ENCODE results near the gene KIF23.

KIF23 gene

GRCh38 chr15:69414701-69415167 lies 585 bp downstream of the KIF23 start:
- Histone ChIP-seq H3K9me3 (replicated peaks; ENCODE audit: insufficient read depth, low read length) (no peaks in the 10 kb centered on the region), H3K79me2 (ENCODE audit: low read length) (peaks cover 51% of the 10 kb centered on the region), H4K20me1 (ENCODE audit: insufficient read depth, low read length) (no peaks in the 10 kb centered on the region), H3K36me3 (replicated peaks; ENCODE audit: insufficient read depth, low read length) (no peaks in the 10 kb centered on the region; the same call in none of the 2 replicates), H3K4me2 (ENCODE audit: low read depth, low read length) (peak overlapping the region; percentile 84), H3K27me3 (replicated peaks; ENCODE audit: insufficient read depth, low read length) (no peaks in the 10 kb centered on the region), H3K27ac (ENCODE audit: low read length) (peak overlapping the region; percentile 62; the same call in 1 of the 2 replicates), H2AFZ (ENCODE audit: low read length) (peak overlapping the region; percentile 87), H3F3A (ENCODE audit: insufficient read depth, low read length) (peaks cover 7% of the 10 kb centered on the region; the same call in 1 of the 2 replicates), H3K4me1 (ENCODE audit: low read length) (peaks cover 4% of the 10 kb centered on the region; the same call in 1 of the 2 replicates), H3K4me3 (ENCODE audit: low read length) (peak overlapping the region; percentile 91), H3K9ac (ENCODE audit: low read length) (peak overlapping the region; percentile 81), H3K9me2 (replicated peaks; ENCODE audit: insufficient read depth, low read length) (no peaks in the 10 kb centered on the region)
- TF ChIP-seq CTCF (IDR thresholded peaks at IDR 0.05; ENCODE audit: low read length): no peak
- no peak for TF ChIP-seq EZH2 (optimal IDR thresholded peaks at IDR 0.05; ENCODE audit: low read depth, low read length)
- no peak for TF ChIP-seq EZH2phosphoT487 (IDR thresholded peaks at IDR 0.05; ENCODE audit: low read length)
- DNase-seq: peak; percentile 66

- TF ChIP-seq CTCF (IDR thresholded peaks at IDR 0.05; ENCODE audit: low read length) (no peak), EZH2phosphoT487 (IDR thresholded peaks at IDR 0.05; ENCODE audit: low read length) (no peak), EZH2 (optimal IDR thresholded peaks at IDR 0.05; ENCODE audit: low read depth, low read length) (no peak)
- Histone ChIP-seq H3K9me3 (replicated peaks; ENCODE audit: insufficient read depth, low read length) (no peaks in the 10 kb centered on the region), H3K9ac (ENCODE audit: low read length) (peak overlapping the region; percentile 81; the same call in 1 of the 2 replicates), H3K27me3 (replicated peaks; ENCODE audit: insufficient read depth, low read length) (no peaks in the 10 kb centered on the region), H3K4me3 (ENCODE audit: low read length) (peak overlapping the region; percentile 91), H3K79me2 (ENCODE audit: low read length) (peaks cover 57% of the 10 kb centered on the region), H4K20me1 (ENCODE audit: insufficient read depth, low read length) (no peaks in the 10 kb centered on the region), H3K36me3 (replicated peaks; ENCODE audit: insufficient read depth, low read length) (no peaks in the 10 kb centered on the region; the same call in none of the 2 replicates), H3K27ac (ENCODE audit: low read length) (no peak overlapping the region), H3K4me1 (ENCODE audit: low read length) (peaks cover 4% of the 10 kb centered on the region; the same call in 1 of the 2 replicates), H3K4me2 (ENCODE audit: low read depth, low read length) (peak overlapping the region; percentile 84), H2AFZ (ENCODE audit: low read length) (no peak overlapping the region), H3K9me2 (replicated peaks; ENCODE audit: insufficient read depth, low read length) (no peaks in the 10 kb centered on the region), H3F3A (ENCODE audit: insufficient read depth, low read length) (peaks cover 7% of the 10 kb centered on the region; the same call in 1 of the 2 replicates)
- no peak for DNase-seq
Observed at GRCh38 chr15:69415381-69415780, 1.2 kb downstream of the KIF23 start.

GRCh38 chr15:69417581-69417980 lies 3.4 kb downstream of the KIF23 start:
- peaks cover 61% of the 10 kb centered on the region for H3K79me2 ChIP-seq (ENCODE audit: low read length)

More at GRCh38 chr15:69417581-69417980, 3.4 kb downstream of the KIF23 start:
- Histone ChIP-seq H3K4me3 (ENCODE audit: low read length) (no peak overlapping the region), H3K4me1 (ENCODE audit: low read length) (peaks cover 4% of the 10 kb centered on the region; the same call in 1 of the 2 replicates), H2AFZ (ENCODE audit: low read length) (no peak overlapping the region), H3K4me2 (ENCODE audit: low read depth, low read length) (no peak overlapping the region), H3F3A (ENCODE audit: insufficient read depth, low read length) (peaks cover 7% of the 10 kb centered on the region; the same call in 1 of the 2 replicates), H3K9me3 (replicated peaks; ENCODE audit: insufficient read depth, low read length) (no peaks in the 10 kb centered on the region), H4K20me1 (ENCODE audit: insufficient read depth, low read length) (no peaks in the 10 kb centered on the region), H3K27me3 (replicated peaks; ENCODE audit: insufficient read depth, low read length) (no peaks in the 10 kb centered on the region), H3K36me3 (replicated peaks; ENCODE audit: insufficient read depth, low read length) (peaks cover 4% of the 10 kb centered on the region), H3K27ac (ENCODE audit: low read length) (no peak overlapping the region), H3K9me2 (replicated peaks; ENCODE audit: insufficient read depth, low read length) (no peaks in the 10 kb centered on the region), H3K9ac (ENCODE audit: low read length) (no peak overlapping the region)
- TF ChIP-seq EZH2 (optimal IDR thresholded peaks at IDR 0.05; ENCODE audit: low read depth, low read length) (no peak), EZH2phosphoT487 (IDR thresholded peaks at IDR 0.05; ENCODE audit: low read length) (no peak), CTCF (IDR thresholded peaks at IDR 0.05; ENCODE audit: low read length) (no peak)
- DNase-seq: no peak

All from MM.1S (cell line).